AG04449 (cell line): ENCODE data around the gene HTR2B.

Experiments
- CTCF ChIA-PET: fragments of 350-600 bp; formaldehyde crosslinking; extraction: SDS; loops from one replicate; lab custom pipeline; 2021; ENCODE audit warnings: antibody characterized with exemption; lab: Yijun Ruan, JAX
- POLR2A ChIA-PET: fragments of 400-600, 350-600 bp; formaldehyde crosslinking; extraction: SDS; loops from one replicate; lab custom pipeline; 2020; ENCODE audit warnings: antibody characterized with exemption, inconsistent platforms; lab: Yijun Ruan, JAX
- DNase-seq: peaks from one replicate; pipeline ENCODE4 v3.0.0-alpha.2; 2010; ENCODE audit warnings: low read depth, low spot score
- H3K4me3 ChIP-seq: 2 replicates; pipeline ENCODE4 v1.5.1; 2011; ENCODE audit warnings: low read depth, mild to moderate bottlenecking, control low read depth, low read length
- TF ChIP-seq, protein P1 (sequence below): IDR thresholded peaks from one replicate; pipeline ENCODE4 v1.5.1; 2011; ENCODE audit warnings: mild to moderate bottlenecking, moderate library complexity, low read length, control low read depth, inconsistent platforms; ENCODE audit not compliant: insufficient read depth; ENCODE audit errors: missing control alignments

HTR2B gene

DNA sequence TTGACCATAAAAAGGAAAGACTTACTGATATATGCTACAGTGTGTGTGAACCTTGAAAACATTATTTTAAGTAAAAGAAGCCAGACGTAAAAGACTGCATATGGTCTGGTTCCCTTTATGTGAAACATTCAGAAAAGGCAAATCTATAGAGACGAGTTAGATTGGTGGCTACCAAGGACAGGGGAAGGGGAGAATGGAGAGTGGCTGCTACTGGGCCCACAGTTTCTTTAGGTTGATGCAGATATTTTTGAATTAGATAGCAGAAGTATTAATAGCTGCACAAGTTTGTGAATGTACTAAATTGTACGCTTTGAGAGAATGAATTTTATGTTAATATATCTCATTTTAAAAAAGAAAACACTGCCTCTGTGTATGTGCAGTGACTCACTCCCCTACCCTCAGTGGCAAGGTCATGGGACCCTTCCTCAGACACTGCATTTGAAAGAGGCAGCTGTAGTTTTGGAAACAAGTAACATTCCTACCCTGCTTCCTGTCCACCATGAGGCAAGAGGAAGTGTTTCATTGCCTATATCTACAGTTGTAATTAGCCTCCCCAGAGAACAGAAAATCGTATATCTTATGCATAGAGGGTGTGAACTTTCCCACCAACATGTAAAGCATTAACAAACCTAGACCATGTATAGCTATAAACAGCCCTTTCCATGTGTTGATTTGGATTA, 43.8 kb upstream of the HTR2B start:
- ChIA-PET POLR2A (no interaction called here), CTCF (interaction anchor here (0.7 to 2.9 kb wide), 5 partner anchors 11 to 115 kb away, joined by 3 to 13 read pairs (median 4); no protein-coding TSS in a partner anchor)
- TF ChIP-seq, protein P1, sequence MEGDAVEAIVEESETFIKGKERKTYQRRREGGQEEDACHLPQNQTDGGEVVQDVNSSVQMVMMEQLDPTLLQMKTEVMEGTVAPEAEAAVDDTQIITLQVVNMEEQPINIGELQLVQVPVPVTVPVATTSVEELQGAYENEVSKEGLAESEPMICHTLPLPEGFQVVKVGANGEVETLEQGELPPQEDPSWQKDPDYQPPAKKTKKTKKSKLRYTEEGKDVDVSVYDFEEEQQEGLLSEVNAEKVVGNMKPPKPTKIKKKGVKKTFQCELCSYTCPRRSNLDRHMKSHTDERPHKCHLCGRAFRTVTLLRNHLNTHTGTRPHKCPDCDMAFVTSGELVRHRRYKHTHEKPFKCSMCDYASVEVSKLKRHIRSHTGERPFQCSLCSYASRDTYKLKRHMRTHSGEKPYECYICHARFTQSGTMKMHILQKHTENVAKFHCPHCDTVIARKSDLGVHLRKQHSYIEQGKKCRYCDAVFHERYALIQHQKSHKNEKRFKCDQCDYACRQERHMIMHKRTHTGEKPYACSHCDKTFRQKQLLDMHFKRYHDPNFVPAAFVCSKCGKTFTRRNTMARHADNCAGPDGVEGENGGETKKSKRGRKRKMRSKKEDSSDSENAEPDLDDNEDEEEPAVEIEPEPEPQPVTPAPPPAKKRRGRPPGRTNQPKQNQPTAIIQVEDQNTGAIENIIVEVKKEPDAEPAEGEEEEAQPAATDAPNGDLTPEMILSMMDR = no peak
- no peak overlapping the region for H3K4me3 ChIP-seq
- no peak for DNase-seq

DNA sequence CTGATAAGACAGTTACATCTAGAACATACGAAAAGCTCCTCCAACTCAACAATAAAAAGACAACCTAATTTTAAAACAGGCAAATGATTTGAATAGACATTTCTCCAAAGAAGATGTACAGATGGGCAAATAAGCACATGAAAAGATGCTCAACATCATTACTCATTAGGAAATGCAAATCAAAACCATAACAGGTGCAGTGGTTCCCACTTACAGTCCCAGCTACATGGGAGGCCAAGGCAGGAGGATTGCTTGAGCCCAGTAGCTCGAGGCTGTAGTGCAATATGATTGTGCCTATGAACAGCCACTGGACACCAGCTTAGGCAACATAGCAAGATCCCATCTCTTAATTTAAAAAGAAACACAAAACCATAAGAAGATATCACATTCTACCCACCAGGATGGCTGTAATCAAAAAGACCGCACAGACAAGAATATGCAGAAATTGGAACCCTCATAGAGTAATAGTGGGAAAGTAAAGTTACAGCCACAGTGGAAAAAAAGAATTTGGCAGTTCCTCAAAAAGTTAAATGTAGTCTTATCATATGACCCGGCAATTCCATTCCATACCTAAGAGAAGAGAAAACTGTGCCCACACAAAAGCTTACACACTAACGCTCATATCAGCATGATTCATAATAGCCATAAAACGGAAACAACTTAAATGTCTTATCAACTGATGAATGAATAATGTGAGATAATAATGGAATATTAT, 43.1 kb upstream of the HTR2B start:
- no peak overlapping the region for H3K4me3 ChIP-seq
- no peak for DNase-seq
- TF ChIP-seq, protein P1 = no peak
- ChIA-PET CTCF (interaction anchor here (0.9 to 2.9 kb wide), 7 partner anchors 12 to 114 kb away, joined by 3 to 13 read pairs (median 4); no protein-coding TSS in a partner anchor), POLR2A (no interaction called here)

DNA sequence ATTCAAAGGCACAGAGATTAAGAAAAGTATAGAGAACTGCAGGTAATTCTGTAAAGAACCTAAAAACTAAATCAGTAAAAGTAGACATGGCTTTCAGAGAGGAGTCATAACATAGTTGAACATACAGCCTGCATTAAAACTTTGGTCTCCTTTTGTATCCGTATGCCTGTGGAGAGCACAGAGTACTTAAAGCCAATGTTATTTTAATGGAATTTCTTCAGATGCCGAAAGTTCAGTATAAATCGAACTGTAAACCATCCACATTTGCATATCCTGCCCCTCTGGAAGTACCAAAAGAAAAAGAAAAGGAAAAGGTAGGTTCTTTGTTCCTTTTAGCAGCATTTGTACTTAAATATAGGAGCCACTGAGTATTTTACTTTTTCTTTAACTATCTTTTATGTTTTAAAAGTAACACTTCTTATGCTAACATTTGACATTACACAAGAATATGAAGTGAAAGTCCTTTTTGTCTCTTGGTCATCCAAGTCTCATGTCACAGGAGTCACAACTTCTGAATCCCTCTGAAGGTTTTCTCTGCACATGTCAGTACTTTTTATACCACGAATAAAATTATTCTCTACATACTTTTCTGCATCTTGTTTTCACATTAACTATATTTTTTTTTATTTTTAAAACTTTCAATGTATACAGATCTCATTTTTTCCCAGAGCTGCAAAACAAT, 38.7 kb upstream of the HTR2B start:
- ChIA-PET CTCF (no interaction called here), POLR2A (no interaction called here)
- no peak overlapping the region for H3K4me3 ChIP-seq
- TF ChIP-seq, protein P1 = no peak
- no peak for DNase-seq

DNA sequence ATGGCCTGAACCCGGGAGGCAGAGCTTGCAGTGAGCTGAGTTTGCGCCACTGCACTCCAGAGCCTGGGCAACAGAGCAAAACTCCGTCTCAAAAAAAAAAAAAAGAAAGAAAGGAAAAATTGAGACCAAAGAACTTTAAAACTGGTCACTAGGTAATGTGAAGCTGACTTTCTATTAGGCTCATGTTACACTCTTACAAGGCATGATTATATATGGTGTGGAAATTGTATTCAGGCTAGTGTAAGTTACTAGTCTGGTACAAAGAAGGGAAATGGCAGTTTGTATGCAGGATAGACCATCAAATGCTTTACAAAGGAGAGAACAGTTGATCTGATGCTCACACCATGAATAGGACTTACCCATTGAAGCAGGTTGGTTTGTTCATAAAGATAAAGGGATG, 38.2 kb upstream of the HTR2B start:
- POLR2A ChIA-PET = no interaction called here
- no peak for DNase-seq
- TF ChIP-seq, protein P1 = no peak
- no peak overlapping the region for H3K4me3 ChIP-seq
- CTCF ChIA-PET = no interaction called here

DNA sequence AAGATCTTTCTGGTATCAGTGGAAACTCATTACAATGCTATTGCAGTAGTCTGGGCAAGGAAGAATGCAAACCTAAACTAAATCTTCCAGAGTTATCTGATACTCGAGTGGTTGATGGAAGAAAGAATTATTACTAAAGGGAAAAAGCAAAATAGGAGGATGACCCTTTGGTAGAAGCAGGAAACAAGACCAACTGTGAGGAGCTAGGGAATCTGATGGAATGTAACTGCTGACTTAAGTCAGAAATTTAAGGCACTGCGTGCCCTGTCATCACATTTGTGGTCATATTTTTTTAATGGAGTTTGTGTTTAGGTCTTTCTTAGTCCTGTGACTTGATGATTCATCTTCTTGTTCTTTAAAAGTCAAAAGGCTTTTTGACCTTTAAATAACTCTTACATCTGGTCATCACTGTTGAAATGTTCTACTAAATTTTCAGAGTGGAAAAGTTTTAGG, 37.1 kb upstream of the HTR2B start:
- CTCF ChIA-PET = interaction anchor here (1.4 to 1.6 kb wide), 2 partner anchors 30 to 56 kb away, joined by 4 to 5 read pairs; no protein-coding TSS in a partner anchor

More for the DNA sequence above, 37.1 kb upstream of the HTR2B start:
- DNase-seq = peak; percentile 99
- TF ChIP-seq, protein P1 = no peak
- no peak overlapping the region for H3K4me3 ChIP-seq
- POLR2A ChIA-PET = interaction anchor here (0.9 to 1.4 kb wide), 4 partner anchors 9 to 31 kb away, joined by 3 to 5 read pairs (median 4); no protein-coding TSS in a partner anchor
